ENCODE measurements around the gene DAG1. TPM values are rescaled to one million over a fixed set of nuclear protein-coding genes. Genes with fewer than 3 reads are reported as not detected.

Gene DAG1
- total RNA-seq, 1 experiment from 2014 or later: 36.5 TPM

DNA sequence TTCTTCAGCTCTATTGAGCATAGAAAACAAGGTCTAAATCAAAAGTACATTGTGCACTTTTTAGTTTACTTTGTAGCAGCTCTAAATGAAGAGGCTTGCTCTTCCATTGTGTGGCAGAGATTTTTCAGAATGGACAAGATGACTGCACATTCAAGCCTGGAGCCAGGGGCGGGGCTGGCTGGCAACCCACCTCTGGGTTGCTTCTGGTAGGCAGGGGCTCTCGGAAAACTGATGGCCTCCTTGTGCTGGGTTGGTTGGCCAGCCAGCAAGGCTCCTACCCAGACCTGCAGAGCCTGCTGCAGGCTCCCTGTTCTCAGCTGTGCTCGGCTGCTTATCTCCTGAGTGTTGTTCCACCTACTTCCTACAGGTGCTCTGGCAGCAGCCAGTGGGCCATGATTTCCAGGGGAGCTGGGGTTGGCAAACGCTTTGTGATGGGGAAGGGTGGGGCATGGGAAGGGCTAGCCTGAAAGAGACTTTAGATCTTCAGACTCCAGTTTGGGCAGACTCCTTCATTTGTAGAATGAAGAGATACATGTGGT, 93.0 kb downstream of the DAG1 start:
- Histone ChIP-seq H3K27me3 (replicated peaks; ENCODE audit: insufficient read depth, low read depth, low read length, poor library complexity) (no peaks in the 10 kb centered on the region), H3K27ac (ENCODE audit: low read depth, low read length, poor library complexity, severe bottlenecking) (no peak overlapping the region), H3K4me1 (ENCODE audit: insufficient read depth, low read length, poor library complexity, severe bottlenecking) (no peaks in the 10 kb centered on the region), H3K9me3 (ENCODE audit: low read depth, low read length, poor library complexity, severe bottlenecking) (no peaks in the 10 kb centered on the region), H3K36me3 (ENCODE audit: insufficient read depth, low read length, poor library complexity, severe bottlenecking) (no peaks in the 10 kb centered on the region), H3K4me3 (ENCODE audit: low read depth, low read length, poor library complexity, severe bottlenecking) (no peak overlapping the region)
- ChIA-PET POLR2A (ENCODE audit: low non-redundant PET) (no interaction called here), CTCF (no interaction called here)
- TF ChIP-seq EZH2 (IDR thresholded peaks at IDR 0.05; ENCODE audit: borderline replicate concordance, low read depth, low read length, poor library complexity, severe bottlenecking): no peak
- TF ChIP-seq, protein P1, sequence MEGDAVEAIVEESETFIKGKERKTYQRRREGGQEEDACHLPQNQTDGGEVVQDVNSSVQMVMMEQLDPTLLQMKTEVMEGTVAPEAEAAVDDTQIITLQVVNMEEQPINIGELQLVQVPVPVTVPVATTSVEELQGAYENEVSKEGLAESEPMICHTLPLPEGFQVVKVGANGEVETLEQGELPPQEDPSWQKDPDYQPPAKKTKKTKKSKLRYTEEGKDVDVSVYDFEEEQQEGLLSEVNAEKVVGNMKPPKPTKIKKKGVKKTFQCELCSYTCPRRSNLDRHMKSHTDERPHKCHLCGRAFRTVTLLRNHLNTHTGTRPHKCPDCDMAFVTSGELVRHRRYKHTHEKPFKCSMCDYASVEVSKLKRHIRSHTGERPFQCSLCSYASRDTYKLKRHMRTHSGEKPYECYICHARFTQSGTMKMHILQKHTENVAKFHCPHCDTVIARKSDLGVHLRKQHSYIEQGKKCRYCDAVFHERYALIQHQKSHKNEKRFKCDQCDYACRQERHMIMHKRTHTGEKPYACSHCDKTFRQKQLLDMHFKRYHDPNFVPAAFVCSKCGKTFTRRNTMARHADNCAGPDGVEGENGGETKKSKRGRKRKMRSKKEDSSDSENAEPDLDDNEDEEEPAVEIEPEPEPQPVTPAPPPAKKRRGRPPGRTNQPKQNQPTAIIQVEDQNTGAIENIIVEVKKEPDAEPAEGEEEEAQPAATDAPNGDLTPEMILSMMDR (conservative IDR thresholded peaks at IDR 0.05; ENCODE audit: low read depth, low read length): no peak
- DNase-seq (ENCODE audit: low spot score): no peak
- no TSS peak for BruUV-seq (replicated peaks)
- intact Hi-C loops (cut with micrococcal nuclease; ENCODE audit: unreplicated experiment): no loop called here

DNA sequence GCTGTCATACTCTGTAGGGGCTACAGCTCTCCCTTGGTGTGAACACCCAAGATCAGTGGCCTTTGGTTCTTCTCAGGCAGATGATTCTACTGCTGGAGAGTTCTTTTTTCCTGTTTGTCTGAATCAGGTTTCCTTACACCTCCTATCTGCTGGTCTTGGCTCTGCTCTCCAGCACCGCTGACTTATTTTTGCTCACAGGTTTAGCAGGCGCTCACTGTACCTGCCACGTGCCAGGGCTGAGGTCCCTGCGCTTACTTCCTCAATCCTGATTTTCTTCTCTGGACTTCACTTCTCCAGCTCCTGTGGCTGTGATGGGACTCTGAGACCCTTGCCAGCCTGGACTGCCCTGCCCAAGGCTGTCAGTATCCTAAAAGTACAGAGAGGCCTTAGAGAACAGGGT, 93.7 kb downstream of the DAG1 start:
- BruUV-seq (replicated peaks): no TSS peak
- CTCF ChIA-PET: no interaction called here

DNA sequence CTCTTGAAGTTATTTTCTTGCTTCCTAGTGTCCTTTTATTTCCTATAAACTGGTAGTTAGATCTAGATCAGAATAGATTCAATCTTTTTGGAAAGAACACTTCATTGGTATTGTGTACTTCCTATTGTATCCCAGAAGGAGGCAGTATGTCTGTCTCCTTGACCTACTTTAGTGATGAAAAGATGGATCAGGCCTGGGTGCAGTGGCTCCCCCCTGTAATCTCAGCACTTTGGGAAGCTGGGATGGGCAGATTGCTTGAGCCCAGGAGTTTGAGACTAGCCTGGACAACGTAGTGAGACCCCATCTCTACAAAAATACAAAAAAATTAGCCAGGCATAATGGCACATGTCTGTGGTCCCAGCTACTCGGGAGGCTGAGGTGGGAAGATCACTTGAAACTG, 96.2 kb downstream of the DAG1 start:
- ChIA-PET CTCF (interaction anchor here (0.7 kb wide), 1 partner anchor 68 kb away, joined by 16 read pairs; no protein-coding TSS in a partner anchor), POLR2A (ENCODE audit: low non-redundant PET) (no interaction called here)
- no TSS peak for BruUV-seq (replicated peaks)
- DNase-seq (ENCODE audit: low spot score): no peak
- Histone ChIP-seq H3K9me3 (ENCODE audit: low read depth, low read length, poor library complexity, severe bottlenecking) (no peaks in the 10 kb centered on the region), H3K4me1 (ENCODE audit: insufficient read depth, low read length, poor library complexity, severe bottlenecking) (no peaks in the 10 kb centered on the region), H3K4me3 (ENCODE audit: low read depth, low read length, poor library complexity, severe bottlenecking) (no peak overlapping the region), H3K27me3 (replicated peaks; ENCODE audit: insufficient read depth, low read depth, low read length, poor library complexity) (no peaks in the 10 kb centered on the region), H3K27ac (ENCODE audit: low read depth, low read length, poor library complexity, severe bottlenecking) (no peak overlapping the region), H3K36me3 (ENCODE audit: insufficient read depth, low read length, poor library complexity, severe bottlenecking) (no peaks in the 10 kb centered on the region)
- intact Hi-C loops (cut with micrococcal nuclease; ENCODE audit: unreplicated experiment): no loop called here
- TF ChIP-seq EZH2 (IDR thresholded peaks at IDR 0.05; ENCODE audit: borderline replicate concordance, low read depth, low read length, poor library complexity, severe bottlenecking): no peak
- TF ChIP-seq, protein P1 (conservative IDR thresholded peaks at IDR 0.05; ENCODE audit: low read depth, low read length): peak; percentile 44; the same call in 1 of the 2 replicates

More for the DNA sequence above, 93.7 kb downstream of the DAG1 start:
- no peaks in the 10 kb centered on the region for H3K27me3 ChIP-seq (replicated peaks; ENCODE audit: insufficient read depth, low read depth, low read length, poor library complexity)
- TF ChIP-seq EZH2 (IDR thresholded peaks at IDR 0.05; ENCODE audit: borderline replicate concordance, low read depth, low read length, poor library complexity, severe bottlenecking): no peak
- TF ChIP-seq, protein P1 (conservative IDR thresholded peaks at IDR 0.05; ENCODE audit: low read depth, low read length): no peak
- POLR2A ChIA-PET (ENCODE audit: low non-redundant PET): no interaction called here
- H3K4me3 ChIP-seq (ENCODE audit: low read depth, low read length, poor library complexity, severe bottlenecking): no peak overlapping the region
- no peaks in the 10 kb centered on the region for H3K36me3 ChIP-seq (ENCODE audit: insufficient read depth, low read length, poor library complexity, severe bottlenecking)
- H3K27ac ChIP-seq (ENCODE audit: low read depth, low read length, poor library complexity, severe bottlenecking): no peak overlapping the region
- no peak for DNase-seq (ENCODE audit: low spot score)
- no peaks in the 10 kb centered on the region for H3K9me3 ChIP-seq (ENCODE audit: low read depth, low read length, poor library complexity, severe bottlenecking)
- intact Hi-C loops (cut with micrococcal nuclease; ENCODE audit: unreplicated experiment): no loop called here
- no peaks in the 10 kb centered on the region for H3K4me1 ChIP-seq (ENCODE audit: insufficient read depth, low read length, poor library complexity, severe bottlenecking)
